Tibial nerve (tissue), 4 donors: ENCODE results near the gene ASIC2. TPM values are rescaled to one million over a fixed set of nuclear protein-coding genes. Genes with fewer than 3 reads are reported as not detected.

Source experiments
- DNase-seq, 2 donors: peaks; one replicate each; pipeline ENCODE4 v3.0.0-alpha.2; 2019; ENCODE audit warnings: low spot score in 2 of 2
- H3K27ac ChIP-seq, 4 donors: fragments of 200-600 bp; sonication (generic) in 3 of 4; one replicate each; pipeline ENCODE4 v1.5.1; 2017 to 2019; ENCODE audit warnings: mild to moderate bottlenecking in 1 of 4
- H3K27me3 ChIP-seq, 2 donors: fragments of 200-600 bp; sonication (generic) in 1 of 2; one replicate each; pipeline versions ENCODE4 v1.5.1 to v1.6.0; 2017 to 2019
- H3K36me3 ChIP-seq, 3 donors: fragments of 200-600 bp; sonication (generic); one replicate each; pipeline ENCODE4 v1.5.1; 2018 to 2019
- H3K4me1 ChIP-seq, 4 donors: fragments of 200-600 bp; sonication (generic) in 3 of 4; one replicate each; pipeline ENCODE4 v1.5.1; 2017 to 2019
- H3K4me3 ChIP-seq, 4 donors: fragments of 200-600 bp; sonication (generic) in 3 of 4; one replicate each; pipeline ENCODE4 v1.5.1; 2017 to 2019; ENCODE audit warnings: mild to moderate bottlenecking in 1 of 4, moderate library complexity in 1 of 4
- H3K9me3 ChIP-seq, 4 donors: fragments of 200-600 bp; sonication (generic) in 3 of 4; one replicate each; pipeline ENCODE4 v1.5.1; 2017 to 2019
- CTCF ChIP-seq, 5 experiments: fragments of 200-600 bp in 3 of 5; fragments of 450-650 bp in 2 of 5; sonication (generic) in 3 of 5; IDR thresholded peaks; one replicate each; pipeline ENCODE4 v1.5.1; 2016 to 2019; ENCODE audit warnings: antibody characterized with exemption in 5 of 5, mild to moderate bottlenecking in 3 of 5, moderate library complexity in 2 of 5
- EP300 ChIP-seq, 2 donors: sonication (generic); formaldehyde crosslinking; IDR thresholded peaks; one replicate each; pipeline ENCODE4 v1.6.1; 2017; ENCODE audit warnings: antibody characterized with exemption in 2 of 2, mild to moderate bottlenecking in 1 of 2
- POLR2A ChIP-seq, 2 donors: fragments of 450-650 bp; IDR thresholded peaks; one replicate each; pipeline ENCODE4 v1.6.1; 2017; ENCODE audit warnings: antibody characterized with exemption in 2 of 2, mild to moderate bottlenecking in 2 of 2, moderate library complexity in 2 of 2
- WGBS, 2 donors: methylation state at CpG; one replicate each; pipeline ENCODE4 v1.1.5; 2018; 5-methylcytosine and 5-hydroxymethylcytosine counted together
- total RNA-seq, 4 donors: library from RNA; depleted of rRNA; stranded (reverse); fragments of >200 nt; gene quantifications; one replicate each; pipeline ENCODE4 v1.1.0, GENCODE V29; 2016

The ASIC2 gene
- total RNA-seq, 4 donors from 2014 or later, result 0.21 to 1.5 (median 0.50) TPM

GRCh38 chr17:33013596-33014375 lies 279.3 kb downstream of the ASIC2 start:
- Histone ChIP-seq H3K27ac (no peak overlapping the region), H3K9me3 (no peaks in the 10 kb centered on the region), H3K4me3 (no peak overlapping the region), H3K27me3 (no peaks in the 10 kb centered on the region), H3K36me3 (no peaks in the 10 kb centered on the region), H3K4me1 (no peaks in the 10 kb centered on the region)
- TF ChIP-seq EP300 (IDR thresholded peaks at IDR 0.05), result no peak
- TF ChIP-seq POLR2A (IDR thresholded peaks at IDR 0.05), result no peak
- no peak for TF ChIP-seq CTCF (IDR thresholded peaks at IDR 0.05)
- 87 to 90% methylated on average over 17 to 18 of the region's 18 CpGs for WGBS, 2 donors
- DNase-seq, result no peak

- H3K27ac ChIP-seq, result no peak overlapping the region
- DNase-seq, result no peak
- no peak overlapping the region for H3K4me3 ChIP-seq
- H3K4me1 ChIP-seq, result no peaks in the 10 kb centered on the region
- no peaks in the 10 kb centered on the region for H3K9me3 ChIP-seq
- H3K27me3 ChIP-seq, result no peaks in the 10 kb centered on the region
- WGBS, 2 donors, result 33 to 37% methylated on average over 8 of the region's 8 CpGs
- H3K36me3 ChIP-seq, result no peaks in the 10 kb centered on the region
- TF ChIP-seq CTCF (IDR thresholded peaks at IDR 0.05) (no peak), EP300 (IDR thresholded peaks at IDR 0.05) (no peak), POLR2A (IDR thresholded peaks at IDR 0.05) (no peak)
Observed at GRCh38 chr17:33012522-33013033, 280.5 kb downstream of the ASIC2 start.

DNA sequence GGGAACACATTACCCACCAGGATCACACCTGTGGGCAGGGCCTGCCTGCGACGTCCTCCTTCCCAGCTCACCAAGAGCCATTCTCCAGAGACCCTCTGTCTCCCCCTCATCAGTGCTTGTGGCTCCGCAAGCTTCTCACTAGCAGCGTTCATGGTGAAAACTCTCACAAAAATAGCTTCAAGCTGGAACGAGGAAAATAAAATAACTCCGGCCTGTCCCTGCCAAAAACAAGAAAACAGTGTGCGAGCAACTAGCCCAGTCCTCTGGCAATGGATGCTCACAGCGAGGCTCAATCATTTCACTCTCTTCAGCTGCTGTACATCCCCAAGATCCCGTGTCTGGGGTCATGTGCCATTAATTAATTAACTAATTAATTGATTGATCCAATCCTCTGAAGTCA lies 283.5 kb downstream of the ASIC2 start:
- TF ChIP-seq CTCF (IDR thresholded peaks at IDR 0.05) (no peak), POLR2A (IDR thresholded peaks at IDR 0.05) (no peak), EP300 (IDR thresholded peaks at IDR 0.05) (no peak)
- WGBS, 2 donors, result 69 to 80% methylated on average over 9 of the region's 9 CpGs
- Histone ChIP-seq H3K9me3 (no peaks in the 10 kb centered on the region), H3K27me3 (no peaks in the 10 kb centered on the region), H3K4me1 (no peaks in the 10 kb centered on the region), H3K36me3 (no peaks in the 10 kb centered on the region), H3K4me3 (no peak overlapping the region), H3K27ac (no peak overlapping the region)
- DNase-seq, result no peak

DNA sequence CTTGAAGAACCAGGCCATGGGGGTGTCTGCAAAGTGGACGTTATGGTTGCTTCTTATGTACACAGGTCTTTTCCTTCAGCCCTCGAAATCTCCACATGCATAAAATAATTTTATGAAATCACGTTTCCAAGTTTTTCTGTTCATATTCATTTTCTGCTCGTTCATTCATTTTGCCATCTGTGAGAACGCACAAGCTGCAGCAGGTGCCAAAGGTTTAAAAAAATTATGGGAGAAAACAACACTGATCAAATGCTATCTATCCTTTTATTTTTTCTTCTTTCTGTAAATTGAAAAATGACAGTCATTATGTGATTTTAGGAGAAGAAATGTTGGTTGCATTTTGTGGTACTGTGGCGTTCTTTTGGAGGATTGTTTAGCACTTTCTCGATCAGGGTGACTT lies 285.9 kb downstream of the ASIC2 start:
- Histone ChIP-seq H3K27ac (no peak overlapping the region), H3K4me3 (no peak overlapping the region), H3K9me3 (no peaks in the 10 kb centered on the region), H3K27me3 (no peaks in the 10 kb centered on the region), H3K4me1 (no peaks in the 10 kb centered on the region), H3K36me3 (no peaks in the 10 kb centered on the region)
- WGBS, 2 donors, result 78 to 81% methylated on average over 7 of the region's 7 CpGs
- TF ChIP-seq EP300 (IDR thresholded peaks at IDR 0.05) (no peak), CTCF (IDR thresholded peaks at IDR 0.05) (no peak), POLR2A (IDR thresholded peaks at IDR 0.05) (no peak)
- DNase-seq, result no peak

DNA sequence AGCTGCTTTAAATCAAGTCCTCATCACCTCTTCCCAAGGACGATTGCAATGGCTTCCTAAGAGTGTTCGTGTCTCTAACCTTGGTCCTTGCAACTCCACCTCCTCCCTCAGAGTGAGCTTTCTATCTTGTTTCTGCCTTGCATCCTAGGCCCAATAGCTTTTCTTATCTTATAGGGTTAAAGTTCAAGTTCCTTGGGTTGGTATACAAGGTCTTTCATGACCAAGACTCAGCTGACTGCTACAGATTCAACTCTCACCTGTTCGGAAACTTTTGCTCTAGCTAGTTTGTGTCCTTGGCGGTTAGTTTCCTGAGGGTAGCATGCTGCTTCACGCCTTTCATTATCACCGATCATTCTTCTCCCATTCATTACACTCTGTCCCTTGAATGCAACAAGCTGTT lies 290.8 kb downstream of the ASIC2 start:
- H3K27ac ChIP-seq, result no peak overlapping the region
- no peak overlapping the region for H3K4me3 ChIP-seq
- no peaks in the 10 kb centered on the region for H3K27me3 ChIP-seq
- H3K9me3 ChIP-seq, result no peaks in the 10 kb centered on the region
- WGBS, 2 donors, result 78 to 80% methylated on average over 6 of the region's 6 CpGs
- DNase-seq, result no peak
- no peak for TF ChIP-seq CTCF (IDR thresholded peaks at IDR 0.05)
- TF ChIP-seq EP300 (IDR thresholded peaks at IDR 0.05), result no peak
- TF ChIP-seq POLR2A (IDR thresholded peaks at IDR 0.05), result no peak
- peaks cover 0 to 7% (median 4%) of the 10 kb centered on the region in 4 donors for H3K4me1 ChIP-seq
- no peaks in the 10 kb centered on the region for H3K36me3 ChIP-seq
